GM06990 (cell line): ENCODE results near the gene RASD1.
A peak's percentile ranks its signal among the peaks of the same experiment; 100 is the strongest.

ENCODE experiments used
- DNase-seq: peaks from one replicate; pipeline ENCODE4 v3.0.0-alpha.2; 2011; ENCODE audit not compliant: insufficient read length; ENCODE audit errors: extremely low read depth
- H3K27me3 ChIP-seq: replicated peaks from 2 replicates; pipeline ENCODE4 v1.6.0; 2011; ENCODE audit warnings: low read length; ENCODE audit not compliant: control insufficient read depth, insufficient read depth
- H3K36me3 ChIP-seq: 2 replicates; pipeline ENCODE4 v1.5.1; 2011; ENCODE audit warnings: low read length; ENCODE audit not compliant: control insufficient read depth, insufficient read depth
- H3K4me3 ChIP-seq: replicated peaks from 2 replicates; pipeline ENCODE4 v1.5.1; 2011; ENCODE audit warnings: low read depth, mild to moderate bottlenecking, control low read depth, low read length
- TF ChIP-seq, protein P1 (sequence below): IDR thresholded peaks from 2 replicates; pipeline ENCODE4 v1.5.1; 2011; ENCODE audit warnings: low read length, control low read depth, mild to moderate bottlenecking, inconsistent platforms; ENCODE audit not compliant: insufficient read depth, poor library complexity, severe bottlenecking

The RASD1 gene

GRCh38 chr17:17510456-17511292, 14.5 kb upstream of the RASD1 start:
- H3K36me3 ChIP-seq: no peaks in the 10 kb centered on the region
- TF ChIP-seq, protein P1, sequence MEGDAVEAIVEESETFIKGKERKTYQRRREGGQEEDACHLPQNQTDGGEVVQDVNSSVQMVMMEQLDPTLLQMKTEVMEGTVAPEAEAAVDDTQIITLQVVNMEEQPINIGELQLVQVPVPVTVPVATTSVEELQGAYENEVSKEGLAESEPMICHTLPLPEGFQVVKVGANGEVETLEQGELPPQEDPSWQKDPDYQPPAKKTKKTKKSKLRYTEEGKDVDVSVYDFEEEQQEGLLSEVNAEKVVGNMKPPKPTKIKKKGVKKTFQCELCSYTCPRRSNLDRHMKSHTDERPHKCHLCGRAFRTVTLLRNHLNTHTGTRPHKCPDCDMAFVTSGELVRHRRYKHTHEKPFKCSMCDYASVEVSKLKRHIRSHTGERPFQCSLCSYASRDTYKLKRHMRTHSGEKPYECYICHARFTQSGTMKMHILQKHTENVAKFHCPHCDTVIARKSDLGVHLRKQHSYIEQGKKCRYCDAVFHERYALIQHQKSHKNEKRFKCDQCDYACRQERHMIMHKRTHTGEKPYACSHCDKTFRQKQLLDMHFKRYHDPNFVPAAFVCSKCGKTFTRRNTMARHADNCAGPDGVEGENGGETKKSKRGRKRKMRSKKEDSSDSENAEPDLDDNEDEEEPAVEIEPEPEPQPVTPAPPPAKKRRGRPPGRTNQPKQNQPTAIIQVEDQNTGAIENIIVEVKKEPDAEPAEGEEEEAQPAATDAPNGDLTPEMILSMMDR: no peak
- DNase-seq: no peak
- H3K27me3 ChIP-seq: no peaks in the 10 kb centered on the region
- H3K4me3 ChIP-seq: no peak overlapping the region

- TF ChIP-seq, protein P1: no peak
- no peak overlapping the region for H3K4me3 ChIP-seq
- no peaks in the 10 kb centered on the region for H3K27me3 ChIP-seq
- no peak for DNase-seq
- H3K36me3 ChIP-seq: no peaks in the 10 kb centered on the region
These were observed 13.6 kb upstream of the RASD1 start for GRCh38 chr17:17509601-17510425.

DNA sequence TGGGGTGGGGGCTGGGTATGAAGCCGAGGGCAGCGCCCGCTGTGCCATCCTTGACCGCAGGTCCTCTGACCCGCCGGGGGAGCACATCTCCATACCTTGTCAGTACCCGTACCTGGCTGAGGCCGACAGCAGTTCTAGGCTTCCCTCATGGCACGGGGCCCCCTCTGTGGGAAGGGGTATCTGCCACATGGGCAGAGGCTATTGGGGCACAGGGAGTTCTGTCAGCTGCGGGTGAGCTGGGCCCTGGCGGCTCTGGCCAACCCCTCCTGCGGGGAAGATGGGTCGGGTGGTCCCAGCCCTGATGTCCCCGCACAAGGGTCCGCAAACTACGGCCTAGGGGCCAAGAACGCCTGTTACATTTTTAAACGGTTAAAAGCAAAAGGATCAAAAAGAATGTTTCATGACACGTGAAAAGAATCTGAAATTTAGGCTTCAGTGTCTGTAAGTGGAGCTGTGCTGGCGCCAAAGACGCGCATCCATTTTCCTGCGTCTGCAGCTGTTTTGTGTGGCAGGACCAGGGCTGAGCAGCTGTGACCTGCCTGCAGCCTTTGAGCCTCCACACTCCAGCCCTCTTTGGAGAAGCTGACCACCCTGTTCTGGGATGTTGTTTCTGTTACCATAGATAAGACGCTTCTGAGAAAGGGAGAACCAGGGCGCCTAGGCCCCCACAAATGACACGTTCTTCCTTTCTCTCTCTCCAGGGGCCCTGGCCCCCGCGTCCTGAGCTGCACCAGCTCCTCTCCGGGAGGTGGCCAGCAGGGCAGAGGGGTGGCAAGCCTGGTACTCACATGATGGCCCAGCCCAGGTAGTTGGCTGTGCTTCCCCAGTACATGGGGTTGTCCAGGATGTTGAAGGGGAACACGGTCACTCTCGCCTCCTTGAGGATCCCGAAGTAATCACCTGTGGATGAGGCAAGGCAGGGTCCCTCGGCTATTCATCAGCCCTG, 12.7 kb upstream of the RASD1 start:
- H3K36me3 ChIP-seq: no peaks in the 10 kb centered on the region
- TF ChIP-seq, protein P1: peak; percentile 5
- DNase-seq: no peak
- no peaks in the 10 kb centered on the region for H3K27me3 ChIP-seq
- H3K4me3 ChIP-seq: no peak overlapping the region

DNA sequence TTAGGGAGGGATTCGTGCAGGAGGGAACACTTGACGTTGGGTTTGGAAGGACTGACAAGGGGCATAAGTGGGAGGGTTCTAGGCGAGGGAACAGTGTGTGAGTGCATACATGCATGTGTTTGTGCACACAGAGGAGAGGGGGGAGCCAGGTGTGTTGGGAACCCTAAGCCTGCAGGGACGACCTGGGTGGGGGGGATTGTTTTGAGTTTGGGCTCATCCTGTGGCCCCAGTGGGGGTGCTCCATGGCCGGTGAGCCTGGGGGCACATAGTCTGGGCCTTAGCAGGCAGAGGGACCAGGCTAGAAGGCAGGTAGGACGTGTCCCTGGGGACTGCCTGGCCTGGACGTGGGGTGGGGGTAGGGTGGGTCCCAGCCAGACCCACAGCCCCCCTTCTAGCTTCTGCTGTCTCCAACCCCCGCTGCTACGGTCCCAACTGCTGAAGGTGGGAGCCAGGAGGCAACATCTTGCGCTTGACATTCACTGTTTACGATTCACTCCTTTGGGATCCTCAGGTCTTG, 11.9 kb upstream of the RASD1 start:
- no peak overlapping the region for H3K4me3 ChIP-seq
- no peaks in the 10 kb centered on the region for H3K27me3 ChIP-seq
- no peak for DNase-seq
- TF ChIP-seq, protein P1: no peak
- H3K36me3 ChIP-seq: no peaks in the 10 kb centered on the region

DNA sequence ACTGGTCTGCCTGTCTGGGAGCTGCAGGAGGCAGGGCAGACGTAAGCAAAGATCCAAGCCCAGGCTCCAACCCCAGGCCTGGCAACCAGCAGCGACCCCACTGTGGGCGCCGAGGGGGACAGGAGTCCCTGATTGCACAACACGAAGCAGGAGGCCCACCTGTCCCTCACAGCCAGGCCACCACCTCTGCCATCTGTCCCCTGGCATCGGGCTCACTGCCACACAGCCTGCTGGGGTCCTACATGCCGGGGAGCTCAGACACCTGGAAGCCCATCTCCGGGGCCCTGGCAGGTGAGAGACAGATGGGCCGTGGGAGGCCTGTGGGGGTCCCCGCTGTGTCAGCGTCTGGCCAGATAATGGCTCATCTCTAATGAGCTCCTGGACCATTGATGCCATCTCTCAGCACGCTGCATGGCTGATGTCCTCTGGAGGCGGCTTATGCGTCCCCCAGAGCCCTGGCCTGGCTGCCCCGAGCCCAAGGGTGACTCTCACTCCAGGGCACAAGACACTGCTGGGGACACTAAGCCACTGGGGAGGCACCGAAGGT, 11.3 kb upstream of the RASD1 start:
- TF ChIP-seq, protein P1: no peak
- H3K4me3 ChIP-seq: no peak overlapping the region
- DNase-seq: no peak

More for the DNA sequence above, 11.3 kb upstream of the RASD1 start:
- Histone ChIP-seq H3K27me3 (no peaks in the 10 kb centered on the region), H3K36me3 (no peaks in the 10 kb centered on the region)
